HG02798 (cell line): Measurements from ENCODE around the gene ZRANB1.
"Not testable (repeated sequence)": the region's sequence is repeated elsewhere in the genome, so short reads cannot be mapped to it uniquely, and the experiment has no call there.

Experiments
- ATAC-seq: cut with Tn5 transposase; IDR thresholded peaks from one replicate; pipeline ENCODE4 v1.9.1; 2021; ENCODE audit warnings: mild to moderate bottlenecking; ENCODE audit not compliant: unreplicated experiment, poor library complexity

Gene ZRANB1

DNA sequence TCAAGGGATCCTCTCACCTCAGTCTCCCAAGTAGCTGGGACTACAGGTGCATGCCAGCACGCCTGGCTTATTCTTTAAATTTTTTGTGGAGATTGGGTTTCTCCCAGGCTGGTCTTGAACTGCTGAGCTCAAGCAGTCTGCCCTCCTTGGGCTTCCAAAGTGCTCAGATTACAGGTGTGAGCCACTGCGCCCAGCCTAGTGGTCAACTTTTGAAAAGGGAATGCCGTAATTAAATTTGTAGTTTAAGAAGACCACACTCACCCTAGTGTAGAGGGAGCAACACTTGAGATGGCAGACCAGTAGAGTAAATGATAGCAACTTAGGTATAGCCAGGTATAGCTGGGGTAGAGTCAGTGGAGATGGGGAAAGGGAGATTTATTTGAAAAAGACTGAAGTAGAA is 17.6 kb downstream of the ZRANB1 start:
- no peak for ATAC-seq

DNA sequence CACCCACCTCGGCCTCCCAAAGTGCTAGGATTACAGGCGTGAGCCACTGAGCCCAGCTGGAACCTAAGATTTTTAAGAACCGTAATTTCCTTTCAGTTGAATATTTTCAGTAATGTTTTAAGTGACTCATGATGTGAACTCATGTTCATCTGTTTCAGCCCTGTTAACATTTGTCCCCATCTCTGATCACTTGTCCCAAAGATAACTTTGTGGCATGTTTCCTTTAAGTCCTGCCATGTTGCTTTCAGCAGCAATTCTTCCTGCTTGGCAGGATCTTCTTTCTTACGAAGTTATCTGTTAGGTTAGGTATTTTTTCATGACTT is 19.3 kb downstream of the ZRANB1 start:
- no peak for ATAC-seq

DNA sequence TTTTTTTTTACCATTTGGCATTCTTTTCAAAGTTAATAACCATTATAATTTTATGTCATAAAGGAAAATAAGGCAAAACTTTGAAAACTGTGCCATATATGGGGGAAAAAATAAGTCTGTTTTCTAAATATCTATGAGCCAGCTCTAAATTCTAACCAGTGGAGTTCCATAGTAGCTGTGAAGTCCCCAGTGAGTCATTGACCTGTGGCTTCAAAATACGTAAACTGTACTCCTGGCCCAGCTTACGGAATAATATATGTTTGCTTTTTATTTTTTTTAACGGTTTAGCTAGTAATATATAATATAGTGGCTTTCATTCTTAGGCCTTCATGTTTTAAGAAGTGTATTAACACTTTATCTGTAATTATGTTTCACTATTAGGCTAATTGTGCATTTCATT is 20.5 kb downstream of the ZRANB1 start:
- ATAC-seq, result no peak

DNA sequence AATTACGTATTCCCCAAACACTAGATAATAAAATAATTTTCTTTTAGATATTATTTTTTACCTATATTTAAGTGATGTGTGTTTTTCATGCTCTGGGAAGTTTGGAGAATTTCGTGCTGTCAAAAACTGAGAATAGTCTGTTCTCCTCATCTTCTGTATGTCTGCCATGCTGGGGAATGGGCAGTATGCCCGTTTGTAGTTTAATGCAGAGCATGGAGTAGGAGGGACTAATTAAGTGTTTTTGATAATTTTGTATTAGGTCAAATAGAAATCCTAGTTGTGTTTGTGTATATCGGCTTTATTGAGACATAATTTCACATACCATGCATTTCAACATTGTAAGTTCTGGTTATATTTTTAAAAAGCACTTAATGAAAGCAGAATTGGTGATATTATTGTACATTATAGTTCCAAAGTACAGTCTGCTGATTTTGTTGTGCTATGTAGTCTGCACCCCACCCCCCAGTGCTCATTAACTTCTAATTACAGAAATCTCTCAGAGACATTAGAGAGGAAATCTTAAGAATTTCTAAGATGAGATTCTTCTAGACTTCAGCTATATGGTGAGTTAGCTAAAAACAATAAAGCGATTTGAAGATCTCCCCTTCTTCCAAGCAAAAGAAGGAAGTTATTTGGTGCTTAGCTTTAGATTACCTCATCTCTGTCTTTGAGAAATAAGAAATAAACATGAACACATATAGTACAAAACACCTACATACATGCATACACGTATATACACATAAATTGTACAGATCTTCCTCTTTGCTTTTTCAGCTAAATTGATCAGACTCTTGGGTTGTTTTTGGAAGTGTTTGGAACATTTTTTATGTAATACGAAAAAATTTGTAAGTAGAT is 22.2 kb downstream of the ZRANB1 start:
- ATAC-seq, result no peak

DNA sequence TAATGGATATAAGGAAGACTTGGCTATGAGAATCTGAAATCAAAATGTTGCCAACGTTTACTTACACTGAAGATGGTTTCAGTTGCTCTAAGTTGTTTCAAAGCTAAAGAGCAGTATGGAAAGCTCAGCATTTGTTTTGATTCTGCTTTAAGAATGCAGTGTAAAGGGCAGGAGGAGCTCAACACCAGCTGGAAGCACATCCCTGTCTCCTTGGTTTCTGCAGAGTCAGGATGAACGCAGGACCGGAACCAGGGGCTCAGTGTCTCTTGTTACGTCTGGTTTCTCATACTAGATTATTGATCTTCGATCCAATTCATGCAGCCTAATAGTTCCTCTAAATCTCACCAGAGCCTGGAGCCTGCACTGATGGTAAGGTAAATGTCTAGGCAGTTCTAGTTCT is 24.1 kb downstream of the ZRANB1 start:
- ATAC-seq, result no peak

DNA sequence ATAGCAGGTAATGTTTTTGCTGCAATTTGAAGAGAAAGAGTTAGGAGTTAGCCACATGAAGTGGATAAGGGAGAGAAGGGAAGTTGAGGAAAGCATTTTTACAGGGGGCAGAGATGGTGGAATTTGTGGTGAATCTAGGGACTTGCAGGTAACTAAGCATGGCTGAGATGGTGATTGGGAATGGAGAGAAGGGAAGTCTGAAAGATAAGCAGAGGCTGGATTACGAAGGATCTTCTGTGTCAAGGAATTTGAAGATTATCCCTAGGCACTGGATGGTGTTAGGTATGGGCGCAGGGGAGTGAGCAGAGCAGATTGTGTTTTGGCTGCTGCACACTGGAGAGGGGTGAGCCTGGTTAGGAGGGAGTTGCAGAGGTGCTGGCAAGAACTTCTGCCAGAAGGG is 25.3 kb downstream of the ZRANB1 start:
- no peak for ATAC-seq

DNA sequence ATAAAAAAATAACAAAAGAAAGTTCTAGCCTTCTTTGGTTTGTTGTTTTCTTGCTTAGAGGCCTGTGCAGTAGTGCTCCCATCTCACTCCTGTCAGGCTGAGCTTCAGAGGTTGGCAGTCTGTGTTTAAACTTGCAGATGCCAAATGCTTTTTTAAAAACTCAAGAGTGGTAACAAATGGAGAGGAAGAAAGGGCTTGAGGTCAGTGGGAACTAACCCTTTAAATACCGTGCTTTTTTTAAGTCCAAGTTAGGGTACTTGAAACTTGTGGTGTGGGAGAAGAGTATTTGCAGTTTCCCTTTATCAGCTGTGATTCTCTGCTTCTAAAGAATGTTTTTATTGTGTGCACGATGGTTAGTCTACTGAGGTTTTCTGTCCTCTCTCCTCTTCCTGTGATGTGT is 29.4 kb downstream of the ZRANB1 start:
- peak; percentile 51 for ATAC-seq

DNA sequence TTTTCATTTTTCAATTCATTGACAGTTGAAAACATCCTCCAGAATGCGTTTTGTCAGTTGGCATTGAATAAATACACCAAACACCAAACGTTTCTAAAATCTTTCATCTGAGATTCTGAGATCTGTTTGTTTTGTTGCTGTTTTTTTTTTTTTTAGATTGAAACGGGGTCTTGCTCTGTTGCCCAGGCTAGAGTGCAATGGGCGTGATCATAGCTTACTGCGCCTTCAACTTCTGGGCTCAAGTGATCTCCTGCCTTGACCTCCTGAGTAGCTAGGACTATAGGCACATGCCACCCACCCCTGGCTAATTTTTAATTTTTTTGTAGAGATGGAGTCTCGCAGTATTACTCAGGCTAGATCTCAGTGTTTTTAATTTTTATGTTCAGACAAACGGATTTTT is 30.7 kb downstream of the ZRANB1 start:
- ATAC-seq, result no peak

DNA sequence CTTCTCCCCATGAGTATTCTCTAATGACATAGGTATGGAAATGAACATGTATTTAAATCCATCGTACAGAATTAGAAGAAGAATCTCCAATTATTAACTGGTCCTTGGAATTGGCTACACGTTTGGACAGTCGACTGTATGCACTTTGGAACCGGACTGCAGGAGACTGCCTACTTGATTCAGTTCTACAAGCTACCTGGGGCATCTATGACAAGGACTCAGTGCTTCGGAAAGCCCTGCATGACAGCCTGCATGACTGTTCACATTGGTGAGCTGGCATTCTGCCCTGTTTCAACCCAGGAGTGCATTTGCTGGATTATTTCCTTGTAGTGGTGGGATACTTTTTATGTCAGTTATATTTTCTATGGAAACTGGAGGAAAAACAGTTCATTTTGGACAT is 32.2 kb downstream of the ZRANB1 start:
- no peak for ATAC-seq

DNA sequence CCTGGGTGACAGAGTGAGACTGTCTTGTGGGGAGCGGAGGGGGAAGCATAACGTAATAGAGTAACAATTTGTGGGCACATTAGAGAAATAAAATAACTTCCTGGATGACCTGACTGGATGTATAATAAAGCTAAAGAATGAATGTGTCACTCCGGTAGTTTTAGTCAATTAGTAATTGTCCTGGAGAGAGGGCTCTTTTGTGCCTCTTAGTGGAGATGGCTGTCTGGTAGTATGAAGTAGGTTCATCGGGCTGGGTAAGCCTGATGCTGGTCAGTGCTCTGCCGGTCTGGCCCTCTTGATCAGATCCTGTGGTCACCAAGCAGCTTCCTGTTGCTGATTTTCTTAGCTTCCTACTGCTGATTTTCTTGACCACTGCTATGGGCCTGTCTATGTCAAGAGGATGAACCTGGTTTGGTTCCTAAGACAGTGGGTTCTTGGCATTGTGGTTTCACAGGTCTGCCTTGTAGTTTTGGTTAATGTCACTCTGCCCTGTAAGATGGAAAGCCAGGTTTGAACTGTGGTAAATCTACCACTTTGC is 34.1 kb downstream of the ZRANB1 start:
- ATAC-seq, result peak; percentile 75

DNA sequence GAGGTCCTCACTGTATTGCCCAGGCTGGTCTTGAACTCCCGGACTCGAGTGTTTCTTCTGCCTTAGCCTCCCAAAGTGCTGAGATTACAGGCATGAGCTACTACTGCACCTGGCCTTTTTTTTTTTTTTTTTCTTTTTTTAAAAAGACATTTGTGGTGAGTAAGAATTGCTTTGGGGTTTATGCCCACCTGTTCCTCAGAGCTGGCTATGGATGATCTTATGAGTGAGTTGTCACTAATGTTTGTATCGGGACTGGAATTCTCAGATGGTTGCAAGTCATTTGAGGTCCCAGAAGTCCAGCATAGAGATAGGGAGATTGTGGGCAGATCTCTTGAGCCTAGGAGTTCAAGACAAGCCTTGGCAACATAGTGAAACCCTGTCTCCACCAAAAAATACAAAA is 35.2 kb downstream of the ZRANB1 start:
- ATAC-seq, result no peak

DNA sequence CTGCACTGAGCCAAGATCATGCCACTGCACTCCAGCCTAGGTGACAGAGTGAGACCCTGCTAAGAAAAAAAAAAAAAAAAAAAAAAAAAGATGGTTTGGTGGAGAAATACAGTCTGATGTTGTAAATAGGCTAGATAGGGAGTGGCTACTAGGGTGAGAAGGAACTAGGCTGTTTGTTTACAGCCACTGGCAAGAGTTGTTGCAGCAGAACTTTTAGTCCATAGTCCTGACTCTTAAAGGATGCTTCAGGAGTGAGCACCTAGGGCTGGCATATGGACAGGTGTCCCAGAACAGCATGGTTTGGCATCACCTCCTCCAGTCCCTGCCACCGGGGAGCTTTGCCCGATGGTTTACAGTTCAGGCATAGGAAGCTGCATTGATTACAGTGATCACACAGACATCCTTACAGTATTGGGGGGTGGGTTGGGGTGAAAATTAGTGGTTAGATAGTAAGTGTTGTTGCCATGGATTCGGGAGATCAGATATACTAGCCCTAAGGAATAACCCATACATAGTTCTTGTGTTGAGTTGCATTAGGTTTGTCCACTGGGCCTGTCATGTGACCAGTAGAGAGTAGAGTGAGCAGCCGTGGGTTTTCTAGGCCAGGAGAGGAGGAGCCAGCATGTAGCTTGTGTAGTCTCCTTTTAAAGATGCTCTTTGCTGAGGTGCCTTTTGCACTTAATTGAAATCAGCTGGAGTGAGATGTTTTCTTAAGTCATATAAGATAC is 35.9 kb downstream of the ZRANB1 start:
- no peak for ATAC-seq

DNA sequence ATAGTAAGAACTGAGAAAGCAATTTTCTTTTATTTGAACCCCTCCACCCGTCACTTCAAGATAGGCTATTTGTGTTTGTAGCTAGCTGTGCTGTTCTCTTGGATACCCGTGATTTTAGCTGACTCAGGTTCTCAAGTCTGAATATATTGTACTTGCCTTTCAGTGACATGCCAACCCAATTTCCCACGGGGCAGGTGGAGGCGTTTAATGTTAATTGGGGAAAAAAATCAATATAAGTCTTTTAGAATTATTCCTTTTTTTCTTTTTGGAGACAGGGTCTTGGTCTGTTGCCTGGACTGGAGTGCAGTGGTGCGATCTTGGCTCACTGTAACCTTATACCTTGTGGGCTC is 36.4 kb downstream of the ZRANB1 start:
- no peak for ATAC-seq

DNA sequence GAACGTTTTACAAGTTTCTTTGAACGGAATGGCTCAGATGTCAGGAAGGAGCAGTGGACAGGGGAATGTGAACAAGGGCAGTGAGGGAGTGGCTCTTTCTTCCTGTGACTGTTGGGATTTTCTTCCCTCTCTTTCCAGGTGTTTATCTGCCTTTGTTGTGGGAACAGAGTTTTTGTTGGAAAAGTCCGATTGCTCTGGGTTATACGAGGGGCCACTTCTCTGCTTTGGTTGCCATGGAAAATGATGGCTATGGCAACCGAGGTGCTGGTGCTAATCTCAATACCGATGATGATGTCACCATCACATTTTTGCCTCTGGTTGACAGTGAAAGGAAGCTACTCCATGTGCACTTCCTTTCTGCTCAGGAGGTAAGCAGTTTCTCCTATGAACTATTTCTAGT is 41.4 kb downstream of the ZRANB1 start:
- no peak for ATAC-seq

DNA sequence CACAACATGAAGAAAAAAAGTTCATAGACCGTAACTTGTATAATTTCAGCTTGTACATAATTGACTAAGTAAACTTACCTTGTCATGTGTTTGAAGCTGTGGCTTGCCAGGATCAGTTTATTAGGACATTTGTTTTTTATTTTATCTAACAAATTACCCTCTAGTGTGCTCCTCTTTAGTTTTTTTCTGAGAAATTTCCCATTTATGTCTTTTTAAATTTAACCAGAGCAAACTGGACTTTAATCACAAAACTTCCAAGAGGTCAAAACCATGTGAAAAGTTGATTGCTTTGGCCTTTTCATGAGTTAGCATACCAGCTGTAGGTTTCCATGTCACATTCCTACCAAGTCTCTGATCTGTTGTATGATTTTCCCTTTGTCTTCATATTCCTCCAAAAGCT is 42.5 kb downstream of the ZRANB1 start:
- no peak for ATAC-seq

DNA sequence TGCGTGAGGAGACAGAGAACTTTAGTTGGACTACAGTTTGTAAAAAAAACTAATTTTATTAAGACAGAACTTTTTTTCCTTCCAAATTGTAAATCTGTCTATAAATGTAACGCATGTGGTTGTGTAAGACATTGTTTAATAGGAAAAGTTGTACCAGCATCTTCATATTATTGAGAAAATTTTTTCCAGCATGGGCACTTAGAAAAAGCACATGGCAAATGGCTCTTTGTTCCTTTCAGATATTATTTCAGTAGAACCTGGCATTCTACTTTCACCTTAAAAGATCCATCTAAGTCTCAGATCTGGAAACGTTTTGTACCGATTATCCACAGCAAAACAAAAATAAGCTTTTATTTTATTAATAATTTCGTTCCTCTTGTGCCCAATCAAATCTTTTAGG is 43.2 kb downstream of the ZRANB1 start:
- ATAC-seq, result no peak

DNA sequence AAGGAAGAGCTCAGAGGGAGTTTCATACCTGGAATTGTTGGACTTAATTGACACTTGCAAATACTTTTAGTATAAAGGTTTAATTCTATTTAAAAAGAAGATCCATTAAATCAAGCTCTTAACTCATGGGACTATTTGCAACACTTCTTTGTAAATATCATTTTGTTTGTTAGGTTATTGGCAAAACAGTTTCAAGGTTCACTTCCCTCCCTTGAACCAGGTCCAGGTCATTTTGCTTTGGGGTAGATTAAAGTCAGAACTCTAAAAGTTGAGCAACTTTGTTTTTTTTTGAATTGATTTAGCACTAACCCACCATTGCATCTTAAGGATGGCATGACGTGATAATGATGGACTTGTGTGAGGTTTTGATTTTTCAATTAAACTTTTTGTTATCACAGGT is 45.9 kb downstream of the ZRANB1 start:
- no peak for ATAC-seq

DNA sequence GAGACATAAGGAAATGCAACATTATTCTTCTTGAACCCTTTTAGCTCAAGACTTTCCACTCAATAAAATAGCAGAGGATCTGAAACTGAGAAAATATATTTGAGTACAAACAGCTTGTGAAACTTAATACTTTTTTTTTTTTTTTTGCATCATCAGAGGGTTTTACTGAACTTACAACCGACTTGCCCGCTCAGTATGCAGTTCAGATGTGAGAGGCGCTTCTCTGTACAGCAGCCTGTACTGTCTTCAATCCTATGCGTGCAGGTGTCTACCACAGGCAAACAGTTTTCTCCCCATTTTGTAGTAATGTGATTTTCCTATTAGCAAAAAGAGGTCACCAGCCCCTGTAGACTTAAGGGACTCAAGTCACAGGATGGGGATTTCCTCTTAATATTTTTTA is 46.8 kb downstream of the ZRANB1 start:
- ATAC-seq, result not testable (repeated sequence)

DNA sequence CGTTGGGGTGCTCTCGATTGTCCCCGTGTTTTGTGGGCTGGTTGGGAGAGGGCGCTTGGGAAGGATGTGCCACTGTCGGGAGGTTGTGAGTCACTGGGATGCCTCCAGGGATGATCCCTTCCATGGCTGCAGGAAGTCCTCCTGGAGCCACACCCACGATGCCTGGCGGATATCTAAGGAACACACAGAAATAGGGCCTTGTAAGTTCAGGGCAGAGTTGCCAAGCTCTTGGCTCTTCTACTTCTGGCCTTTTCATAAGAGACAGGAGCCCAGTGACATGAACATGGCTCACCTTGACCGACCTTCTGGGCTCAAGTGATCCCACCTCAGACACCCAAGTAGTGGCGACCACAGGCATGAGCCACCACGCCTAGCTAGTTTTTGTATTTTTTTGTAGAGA is 47.6 kb downstream of the ZRANB1 start:
- no peak for ATAC-seq

DNA sequence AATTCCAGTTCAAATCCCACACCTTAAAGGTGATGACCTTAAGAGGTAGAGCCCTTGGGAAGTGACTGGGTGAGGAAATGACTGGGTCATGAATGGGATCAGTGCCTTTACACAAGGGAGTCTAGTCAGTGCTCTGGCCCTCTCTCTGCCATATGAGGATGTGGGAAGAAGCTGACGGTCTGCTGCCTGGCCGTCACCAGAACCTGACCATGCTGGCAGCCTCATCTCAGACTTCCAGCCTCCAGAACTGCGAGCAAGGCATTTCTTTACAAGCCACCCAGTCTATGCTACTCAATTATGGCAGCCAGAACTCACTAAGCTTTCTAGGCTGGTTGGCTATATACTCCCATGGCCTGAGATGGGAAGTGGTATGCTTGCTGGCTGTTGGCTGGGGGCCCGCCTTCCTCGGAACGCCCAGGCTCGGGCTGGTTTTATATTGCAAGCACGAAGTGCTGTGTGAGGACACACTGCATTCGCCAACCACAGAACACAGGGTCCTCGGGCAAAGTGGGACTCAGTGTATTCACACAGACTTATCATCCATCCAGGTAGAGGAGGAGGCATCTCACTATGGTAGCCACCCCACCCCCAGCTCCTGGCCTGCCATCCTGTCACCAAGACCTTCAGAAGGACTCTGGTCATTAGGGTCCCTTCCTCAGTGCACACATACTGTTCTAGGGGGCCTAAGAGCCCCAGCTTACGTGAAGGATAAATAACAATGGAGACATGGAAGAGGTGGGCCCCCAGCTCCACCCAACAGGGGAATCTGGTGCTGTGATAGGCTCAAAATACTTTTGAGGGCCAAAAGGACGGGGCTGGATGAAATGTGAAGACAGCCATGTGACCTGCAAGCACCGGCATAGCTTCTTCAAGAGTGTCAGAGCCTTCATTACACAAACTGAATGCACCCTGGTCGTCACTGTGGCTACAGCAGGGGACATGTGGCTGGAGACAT is 49.0 kb downstream of the ZRANB1 start:
- no peak for ATAC-seq

DNA sequence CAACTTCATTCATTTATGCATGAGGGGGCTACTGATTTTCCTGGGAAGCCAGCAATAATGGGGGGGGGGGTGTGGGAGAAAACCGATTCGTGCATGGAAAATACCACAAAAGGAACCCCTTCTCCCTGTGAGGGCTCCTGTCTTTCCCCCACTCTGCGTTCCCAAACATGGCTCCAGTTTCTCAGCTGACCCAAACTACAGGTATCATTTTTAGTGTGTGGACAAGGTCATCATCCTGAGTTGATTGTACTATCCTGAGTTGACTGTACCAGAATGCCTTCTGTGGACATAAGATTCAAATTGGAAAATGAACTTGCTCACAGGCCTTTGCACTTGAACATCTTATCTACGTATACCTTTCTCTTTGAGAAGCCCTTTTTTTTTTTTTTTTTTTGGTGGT is 49.9 kb downstream of the ZRANB1 start:
- ATAC-seq, result no peak
